Stimulated activated naive CD8-positive, alpha-beta T cell treated with anti-CD3 and anti-CD28 coated beads, Interleukin-15, Interleukin-2, amounts not matched to agents 100 ng/mL and 50 ng/mL, for 24 hours (primary cell): ENCODE results near the gene ROBO1.

ENCODE experiments used
- H3K27ac Mint-ChIP-seq: one replicate; pipeline ENCODE4 v1.8.0; 2021; ENCODE audit warnings: mild to moderate bottlenecking, mixed read lengths
- H3K27me3 Mint-ChIP-seq: one replicate; pipeline ENCODE4 v1.8.0; 2021; ENCODE audit warnings: mixed read lengths
- H3K36me3 Mint-ChIP-seq: one replicate; pipeline ENCODE4 v1.8.0; 2021; ENCODE audit warnings: low read depth, mixed read lengths
- H3K4me1 Mint-ChIP-seq: one replicate; pipeline ENCODE4 v1.8.0; 2021; ENCODE audit warnings: low read depth, mixed read lengths
- H3K4me3 Mint-ChIP-seq: one replicate; pipeline ENCODE4 v1.8.0; 2021; ENCODE audit warnings: mild to moderate bottlenecking, mixed read lengths
- H3K9me3 Mint-ChIP-seq: one replicate; pipeline ENCODE4 v1.8.0; 2021; ENCODE audit warnings: mixed read lengths

Gene ROBO1

DNA sequence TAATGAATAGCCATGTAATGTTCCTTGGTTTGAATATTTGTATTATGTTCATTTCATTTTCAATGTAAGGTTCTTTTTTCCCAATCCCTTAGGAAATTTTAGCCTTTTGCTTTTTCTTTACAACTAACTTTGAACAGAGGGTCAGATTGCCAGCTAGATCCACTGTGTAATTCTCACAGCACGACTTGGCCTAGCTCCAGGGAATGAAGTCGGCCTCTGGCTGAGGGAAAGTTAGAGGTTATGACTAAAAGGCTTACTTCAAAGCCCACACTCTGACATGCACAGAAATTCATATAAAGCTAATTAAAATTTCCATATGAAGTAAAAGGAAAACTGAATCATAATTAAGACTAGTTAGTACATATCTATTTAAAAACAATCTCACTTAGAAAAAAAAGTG lies 38.7 kb downstream of the ROBO1 start:
- no peaks in the 10 kb centered on the region for H3K36me3 Mint-ChIP-seq

DNA sequence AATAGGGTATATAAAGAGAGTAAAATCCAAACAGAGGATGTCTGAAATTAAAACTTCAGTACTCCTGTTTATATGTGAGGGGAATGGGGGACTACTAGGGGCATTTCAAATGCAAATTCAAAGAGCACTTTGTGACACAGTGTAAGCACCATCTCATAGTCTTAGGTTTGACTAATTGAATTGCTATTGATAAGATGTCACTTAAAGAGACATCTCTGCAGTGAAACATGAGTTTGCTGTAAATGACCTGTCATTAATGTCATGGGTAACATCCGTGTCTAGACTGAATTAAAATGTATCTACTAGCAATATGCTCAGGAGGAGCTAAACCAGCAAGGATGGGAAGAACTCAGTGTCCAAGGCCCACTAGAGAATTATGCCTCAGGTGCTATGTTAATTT lies 41.0 kb downstream of the ROBO1 start:
- Mint-ChIP-seq H3K4me3 (no peak overlapping the region), H3K9me3 (no peaks in the 10 kb centered on the region), H3K4me1 (no peaks in the 10 kb centered on the region), H3K27me3 (no peaks in the 10 kb centered on the region), H3K36me3 (no peaks in the 10 kb centered on the region), H3K27ac (no peak overlapping the region)

More for the DNA sequence above, 38.7 kb downstream of the ROBO1 start:
- no peaks in the 10 kb centered on the region for H3K27me3 Mint-ChIP-seq
- H3K9me3 Mint-ChIP-seq, result peaks cover 5% of the 10 kb centered on the region
- H3K27ac Mint-ChIP-seq, result no peak overlapping the region
- H3K4me3 Mint-ChIP-seq, result no peak overlapping the region
- no peaks in the 10 kb centered on the region for H3K4me1 Mint-ChIP-seq

- Mint-ChIP-seq H3K27ac (no peak overlapping the region), H3K27me3 (no peaks in the 10 kb centered on the region), H3K36me3 (no peaks in the 10 kb centered on the region), H3K9me3 (no peaks in the 10 kb centered on the region), H3K4me3 (no peak overlapping the region), H3K4me1 (no peaks in the 10 kb centered on the region)
Observed at GRCh38 chr3:79724206-79724605, 43.6 kb downstream of the ROBO1 start.

DNA sequence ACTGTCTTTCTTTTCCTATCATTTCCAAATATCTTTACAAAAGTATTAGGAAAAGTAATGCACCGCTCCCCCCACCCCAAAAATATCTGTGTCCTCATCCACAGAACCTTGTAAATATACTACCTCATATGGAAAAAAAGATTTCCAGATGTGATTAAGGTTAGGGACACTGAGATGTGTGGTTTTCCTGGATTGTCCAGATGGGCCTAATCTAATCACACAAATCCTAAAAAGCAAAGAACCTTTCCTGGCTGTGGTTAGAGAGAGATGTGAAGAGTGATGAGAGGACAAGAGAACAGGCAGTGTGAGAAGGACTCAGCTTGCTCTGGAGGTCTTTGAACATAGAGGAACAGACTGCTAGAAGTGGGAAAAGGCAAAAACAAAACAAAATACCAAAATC lies 77.7 kb downstream of the ROBO1 start:
- Mint-ChIP-seq H3K4me1 (no peaks in the 10 kb centered on the region), H3K9me3 (peaks cover 5% of the 10 kb centered on the region), H3K36me3 (no peaks in the 10 kb centered on the region), H3K27me3 (no peaks in the 10 kb centered on the region), H3K4me3 (no peak overlapping the region), H3K27ac (no peak overlapping the region)

DNA sequence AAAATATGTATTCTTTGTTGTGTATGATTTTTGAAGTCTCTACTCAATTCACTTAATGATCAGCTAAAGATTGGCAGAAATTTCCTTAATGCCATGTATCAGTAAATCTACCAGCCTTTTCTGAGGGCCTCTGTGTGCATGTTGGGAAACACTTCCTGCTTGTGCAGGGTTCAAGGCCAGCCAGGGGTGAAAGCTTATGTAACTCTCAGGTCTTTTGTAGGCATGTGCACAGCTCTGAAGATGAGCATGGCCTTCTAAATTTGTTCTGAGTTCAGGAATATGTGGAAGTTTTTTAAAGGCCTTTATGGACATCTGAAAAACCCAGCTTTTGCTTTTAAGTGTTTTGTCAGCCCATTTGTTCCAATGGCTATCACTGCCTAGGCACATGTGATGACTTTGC lies 82.7 kb downstream of the ROBO1 start:
- Mint-ChIP-seq H3K4me3 (no peak overlapping the region), H3K4me1 (no peaks in the 10 kb centered on the region), H3K9me3 (peaks cover 12% of the 10 kb centered on the region), H3K27me3 (no peaks in the 10 kb centered on the region), H3K36me3 (no peaks in the 10 kb centered on the region), H3K27ac (no peak overlapping the region)

- H3K27me3 Mint-ChIP-seq, result no peaks in the 10 kb centered on the region
- no peaks in the 10 kb centered on the region for H3K36me3 Mint-ChIP-seq
- no peak overlapping the region for H3K4me3 Mint-ChIP-seq
- no peaks in the 10 kb centered on the region for H3K4me1 Mint-ChIP-seq
- H3K9me3 Mint-ChIP-seq, result peaks cover 11% of the 10 kb centered on the region
- H3K27ac Mint-ChIP-seq, result no peak overlapping the region
Observed at GRCh38 chr3:79684041-79684440, 83.8 kb downstream of the ROBO1 start.

- Mint-ChIP-seq H3K4me1 (no peaks in the 10 kb centered on the region), H3K27ac (no peak overlapping the region), H3K36me3 (no peaks in the 10 kb centered on the region), H3K4me3 (no peak overlapping the region), H3K27me3 (no peaks in the 10 kb centered on the region), H3K9me3 (peaks cover 18% of the 10 kb centered on the region)
Observed at GRCh38 chr3:79672731-79673130, 95.1 kb downstream of the ROBO1 start.

DNA sequence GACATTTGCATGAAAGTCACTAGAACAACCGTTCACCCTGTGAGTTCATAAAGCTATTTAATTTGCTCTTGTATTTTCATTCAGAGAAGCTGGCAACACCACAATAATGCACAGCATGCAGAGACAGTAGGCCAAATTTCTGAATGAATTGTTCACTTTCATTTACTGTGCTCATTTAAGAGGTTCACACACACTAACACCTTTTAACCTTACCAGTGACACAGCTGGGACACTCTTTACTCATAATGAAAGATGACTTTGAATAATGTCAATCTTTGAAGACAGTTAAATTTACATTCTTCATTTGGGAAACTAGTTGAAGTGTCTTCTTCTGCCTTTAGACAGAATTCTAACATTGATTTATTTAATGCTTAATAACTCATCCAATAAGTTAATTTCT lies 95.7 kb downstream of the ROBO1 start:
- Mint-ChIP-seq H3K4me3 (no peak overlapping the region), H3K36me3 (no peaks in the 10 kb centered on the region), H3K9me3 (peaks cover 18% of the 10 kb centered on the region), H3K27me3 (no peaks in the 10 kb centered on the region), H3K4me1 (no peaks in the 10 kb centered on the region), H3K27ac (no peak overlapping the region)

DNA sequence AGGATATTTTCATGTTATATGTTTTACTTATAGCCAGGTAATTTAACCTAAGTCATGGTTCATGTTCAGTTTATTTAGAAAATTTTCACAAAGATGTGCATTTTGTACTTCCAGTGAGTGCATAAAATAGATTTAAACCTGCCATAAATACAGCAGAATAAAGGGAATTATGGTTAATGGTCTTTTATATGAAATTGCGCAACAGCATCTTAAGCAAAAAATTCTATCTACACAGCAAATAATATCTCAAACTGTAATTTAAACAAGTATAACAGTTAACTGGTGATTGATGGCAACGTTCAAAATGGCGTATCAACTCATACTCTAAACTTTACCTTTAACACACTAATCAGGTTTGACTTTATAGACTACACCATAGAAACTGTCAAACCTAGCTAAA lies 97.6 kb downstream of the ROBO1 start:
- Mint-ChIP-seq H3K4me1 (no peaks in the 10 kb centered on the region), H3K4me3 (no peak overlapping the region), H3K36me3 (no peaks in the 10 kb centered on the region), H3K27ac (no peak overlapping the region), H3K9me3 (peaks cover 22% of the 10 kb centered on the region), H3K27me3 (no peaks in the 10 kb centered on the region)

DNA sequence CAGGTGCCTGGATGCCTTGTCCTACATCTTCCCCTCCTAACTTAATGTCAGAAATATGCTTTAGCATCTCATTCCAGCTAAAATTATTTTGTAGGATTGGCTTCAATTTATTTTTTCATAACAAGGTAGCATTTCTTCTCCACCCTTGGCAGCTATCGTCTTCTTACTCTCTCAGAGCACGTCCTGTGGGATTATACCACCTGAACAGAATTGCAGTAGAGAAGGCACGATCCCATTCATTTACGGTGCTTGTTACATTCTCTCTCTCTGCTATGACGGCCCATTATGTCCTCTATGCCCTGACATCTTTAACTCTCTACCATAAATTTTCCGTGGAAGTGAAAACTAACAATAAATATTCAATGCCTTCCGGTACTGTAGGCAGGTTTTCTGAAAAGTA lies 103.3 kb downstream of the ROBO1 start:
- no peaks in the 10 kb centered on the region for H3K27me3 Mint-ChIP-seq
- no peaks in the 10 kb centered on the region for H3K36me3 Mint-ChIP-seq
- H3K9me3 Mint-ChIP-seq, result peaks cover 21% of the 10 kb centered on the region
- no peak overlapping the region for H3K4me3 Mint-ChIP-seq
- no peak overlapping the region for H3K27ac Mint-ChIP-seq
- no peaks in the 10 kb centered on the region for H3K4me1 Mint-ChIP-seq

DNA sequence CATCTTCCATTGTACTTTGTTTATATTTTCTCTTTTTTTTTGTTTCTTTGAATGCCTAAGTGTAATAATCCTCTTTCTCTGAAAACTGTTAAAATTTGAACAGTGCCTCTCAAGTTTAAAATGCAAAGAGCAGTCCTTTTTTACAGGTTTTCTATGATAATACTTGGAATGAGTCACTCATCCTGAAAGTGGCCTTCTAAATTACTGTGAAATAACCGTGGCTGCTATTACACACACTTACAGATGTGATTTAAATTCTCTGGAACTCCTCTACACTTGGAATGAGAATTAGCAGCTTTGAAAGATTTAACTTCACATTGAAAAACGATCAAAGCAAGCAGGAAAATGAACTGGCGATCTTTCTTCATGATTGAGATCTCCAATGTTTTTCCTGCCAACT lies 105.9 kb downstream of the ROBO1 start:
- Mint-ChIP-seq H3K27ac (no peak overlapping the region), H3K4me1 (no peaks in the 10 kb centered on the region), H3K4me3 (no peak overlapping the region), H3K27me3 (no peaks in the 10 kb centered on the region), H3K9me3 (peaks cover 16% of the 10 kb centered on the region), H3K36me3 (no peaks in the 10 kb centered on the region)

DNA sequence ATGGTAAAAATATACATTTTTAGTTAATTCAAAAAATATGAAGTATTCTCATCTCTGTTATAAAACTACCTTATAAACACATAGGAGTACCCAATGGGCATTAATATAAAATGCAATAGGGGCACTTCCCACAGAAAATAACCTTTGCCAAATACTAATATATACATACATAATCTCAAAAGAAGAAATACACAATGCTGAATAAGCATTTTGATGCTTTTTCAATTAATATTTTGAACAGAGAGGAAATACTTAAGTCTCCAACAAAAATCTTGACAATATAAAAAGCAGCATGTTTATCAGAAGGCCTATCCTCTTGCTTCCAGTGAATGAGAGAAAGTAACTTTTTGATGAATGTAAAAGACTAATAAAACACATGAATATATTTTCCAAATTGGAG lies 110.7 kb downstream of the ROBO1 start:
- no peaks in the 10 kb centered on the region for H3K36me3 Mint-ChIP-seq
- no peaks in the 10 kb centered on the region for H3K4me1 Mint-ChIP-seq
- no peak overlapping the region for H3K27ac Mint-ChIP-seq
- no peaks in the 10 kb centered on the region for H3K27me3 Mint-ChIP-seq
- peaks cover 6% of the 10 kb centered on the region for H3K9me3 Mint-ChIP-seq
- no peak overlapping the region for H3K4me3 Mint-ChIP-seq

- Mint-ChIP-seq H3K9me3 (no peaks in the 10 kb centered on the region), H3K4me1 (no peaks in the 10 kb centered on the region), H3K36me3 (no peaks in the 10 kb centered on the region), H3K4me3 (no peak overlapping the region), H3K27ac (no peak overlapping the region), H3K27me3 (no peaks in the 10 kb centered on the region)
Observed at GRCh38 chr3:79654019-79654418, 113.8 kb downstream of the ROBO1 start.

DNA sequence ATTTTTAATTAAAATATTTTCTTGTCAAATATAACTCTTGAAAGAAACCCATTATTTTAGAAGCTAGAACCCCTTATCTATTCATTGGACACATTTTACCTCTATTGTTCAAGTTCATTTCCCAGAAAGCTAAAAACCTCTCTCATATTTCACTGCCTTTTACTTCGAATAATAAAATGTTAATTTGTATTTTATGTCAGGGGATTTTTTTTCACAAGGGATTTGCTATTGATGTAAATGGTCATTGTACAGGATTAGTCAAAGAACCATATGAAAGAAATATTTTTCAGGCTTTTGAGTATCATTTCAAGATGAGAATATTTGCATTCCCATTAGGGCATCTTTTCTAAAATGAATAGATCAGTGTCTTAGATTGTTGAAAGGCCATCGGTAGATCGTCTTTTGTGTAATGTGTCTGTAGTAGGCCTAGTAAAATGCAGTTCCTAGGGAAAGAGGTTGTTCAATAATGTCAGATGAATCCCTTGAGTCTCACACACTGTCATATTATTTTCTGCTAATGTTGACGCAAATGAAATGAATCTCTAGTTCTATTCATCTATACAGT lies 114.5 kb downstream of the ROBO1 start:
- Mint-ChIP-seq H3K36me3 (no peaks in the 10 kb centered on the region), H3K27ac (no peak overlapping the region), H3K4me1 (no peaks in the 10 kb centered on the region), H3K4me3 (no peak overlapping the region), H3K27me3 (no peaks in the 10 kb centered on the region), H3K9me3 (no peaks in the 10 kb centered on the region)

- Mint-ChIP-seq H3K36me3 (no peaks in the 10 kb centered on the region), H3K9me3 (peaks cover 6% of the 10 kb centered on the region), H3K27ac (no peak overlapping the region), H3K4me3 (no peak overlapping the region), H3K4me1 (no peaks in the 10 kb centered on the region), H3K27me3 (no peaks in the 10 kb centered on the region)
Observed at GRCh38 chr3:79651536-79652065, 116.2 kb downstream of the ROBO1 start.

- H3K4me3 Mint-ChIP-seq, result no peak overlapping the region
- no peaks in the 10 kb centered on the region for H3K4me1 Mint-ChIP-seq
- peaks cover 18% of the 10 kb centered on the region for H3K9me3 Mint-ChIP-seq
- no peak overlapping the region for H3K27ac Mint-ChIP-seq
- no peaks in the 10 kb centered on the region for H3K27me3 Mint-ChIP-seq
- no peaks in the 10 kb centered on the region for H3K36me3 Mint-ChIP-seq
Observed at GRCh38 chr3:79639855-79640254, 127.9 kb downstream of the ROBO1 start.
